Psoas muscle (tissue), 8 donors: Measurements from ENCODE around the gene KIF6. TPM values are rescaled to one million over a fixed set of nuclear protein-coding genes. Genes with fewer than 3 reads are reported as not detected.

ENCODE experiments used
- ATAC-seq, 4 donors: fragments of 200-7000 bp; cut with Tn5 transposase; one replicate each; pipeline ENCODE4 v1.9.1; 2020; ENCODE audit warnings: moderate library complexity in 3 of 4, mild to moderate bottlenecking in 2 of 4
- DNase-seq, 2 donors: peaks; one replicate each; pipeline ENCODE4 v3.0.0-alpha.2; 2020
- H3K27ac ChIP-seq: fragments of 200-600 bp; one replicate; pipeline ENCODE4 v1.8.0; 2022
- H3K27me3 ChIP-seq, 3 donors: fragments of 200-600 bp in 1 of 3; one replicate each; pipeline versions ENCODE4 v1.6.1 to v1.8.0; 2013 to 2022; ENCODE audit warnings: low read length in 2 of 3, mild to moderate bottlenecking in 2 of 3, moderate library complexity in 1 of 3; ENCODE audit not compliant: insufficient read depth in 3 of 3
- H3K36me3 ChIP-seq, 2 donors: fragments of 200-600 bp in 1 of 2; one replicate each; pipeline versions ENCODE4 v1.6.1 to v1.8.0; 2013 to 2022; ENCODE audit warnings: low read depth in 1 of 2, mild to moderate bottlenecking in 1 of 2, moderate library complexity in 1 of 2; ENCODE audit not compliant: insufficient read depth in 1 of 2
- H3K4me1 ChIP-seq: fragments of 200-600 bp; one replicate; pipeline ENCODE4 v1.8.0; 2022
- H3K4me3 ChIP-seq: fragments of 200-600 bp; one replicate; pipeline ENCODE4 v1.8.0; 2022; ENCODE audit warnings: mild to moderate bottlenecking
- H3K9me3 ChIP-seq: fragments of 200-600 bp; one replicate; pipeline ENCODE4 v1.8.0; 2022
- CTCF ChIP-seq: fragments of 200-600 bp; IDR thresholded peaks from one replicate; pipeline ENCODE4 v1.8.0; 2022; ENCODE audit warnings: antibody characterized with exemption
- WGBS, 3 donors: extraction: QIAGEN DNeasy Blood & Tissue Kit; methylation state at CpG; one replicate each; pipeline versions ENCODE4 v1.1.6 to v1.1.7; 2013; 5-methylcytosine and 5-hydroxymethylcytosine counted together
- intact Hi-C, 2 donors: fragments of 100-400 bp; cut with DNase I; formaldehyde crosslinking; loops; one replicate each; pipeline versions ENCODE4 v1.11.0 to v1.14.2; 2022
- polyA plus RNA-seq, 3 donors: library from polyadenylated mRNA; stranded (reverse); fragments of 200-250 nt; gene quantifications; one replicate each; pipeline ENCODE4 v1.2.3, GENCODE V29; 2013
- total RNA-seq, 4 donors: library from RNA; stranded (reverse); fragmentation: NEBNext Ultra II Directional in 2 of 4; extraction: Animal tissue kit (Norgen Biotek cat#: 25700) in 2 of 4; gene quantifications; one replicate each; pipeline versions ENCODE4 v1.2.1 to v1.2.4, GENCODE V29; 2021 to 2023
- donor health status: healthy with polysubstance abuse.
- donor health status: DM: no; HTN: no; CAD: no; lungs with moderate emphysema.
- donor health status: Bipolar disorder and iron deficiency.
- donor health status: healthy.
- donor health status: DM: yes; HTN: yes; CAD: no.
- donor health status: DM: no; HTN: no; CAD: no.
- donor health status: DM: no; HTN: no; CAD: no.
- donor health status: DM: yes; HTN: yes; CAD: no.

KIF6 gene
- total and polyA plus RNA-seq, 7 donors: 0.03 to 0.17 (median 0.09) TPM; not detected in 2

- no peak for TF ChIP-seq CTCF
- ATAC-seq (no peak), DNase-seq (no peak)
- Histone ChIP-seq H3K36me3 (no peaks in the 10 kb centered on the region), H3K9me3 (no peaks in the 10 kb centered on the region), H3K27ac (no peak overlapping the region), H3K4me1 (no peaks in the 10 kb centered on the region), H3K4me3 (no peak overlapping the region), H3K27me3 (no peaks in the 10 kb centered on the region)
- WGBS, 3 donors: 57 to 78% (median 64%) methylated on average over 6 of the region's 6 CpGs
- intact Hi-C loops: no loop called here
Observed at GRCh38 chr6:39577446-39578165, 147.6 kb downstream of the KIF6 start.

- no peaks in the 10 kb centered on the region for H3K4me1 ChIP-seq
- no peak for ATAC-seq
- no peak for TF ChIP-seq CTCF
- intact Hi-C loops: no loop called here
- H3K4me3 ChIP-seq: no peak overlapping the region
- DNase-seq: no peak
- H3K36me3 ChIP-seq: no peaks in the 10 kb centered on the region
- 75 to 81% (median 79%) methylated on average over 4 of the region's 4 CpGs for WGBS, 3 donors
- no peak overlapping the region for H3K27ac ChIP-seq
- H3K27me3 ChIP-seq: no peaks in the 10 kb centered on the region
- H3K9me3 ChIP-seq: no peaks in the 10 kb centered on the region
Observed at GRCh38 chr6:39576556-39577303, 148.5 kb downstream of the KIF6 start.

- 76 to 85% (median 79%) methylated on average over 3 to 7 of the region's 7 CpGs for WGBS, 3 donors
Observed at GRCh38 chr6:39574991-39575390, 150.2 kb downstream of the KIF6 start.

GRCh38 chr6:39573541-39573940 is 151.7 kb downstream of the KIF6 start:
- WGBS, 3 donors: 55 to 66% (median 61%) methylated on average over 3 of the region's 3 CpGs
- intact Hi-C loops: no loop called here

More at GRCh38 chr6:39574991-39575390, 150.2 kb downstream of the KIF6 start:
- TF ChIP-seq CTCF: no peak
- ATAC-seq: no peak
- no peaks in the 10 kb centered on the region for H3K4me1 ChIP-seq
- no peak for DNase-seq
- H3K27me3 ChIP-seq: no peaks in the 10 kb centered on the region
- no peaks in the 10 kb centered on the region for H3K9me3 ChIP-seq
- no peaks in the 10 kb centered on the region for H3K36me3 ChIP-seq
- no peak overlapping the region for H3K27ac ChIP-seq
- intact Hi-C loops: no loop called here
- no peak overlapping the region for H3K4me3 ChIP-seq

More at GRCh38 chr6:39573541-39573940, 151.7 kb downstream of the KIF6 start:
- no peak for DNase-seq
- Histone ChIP-seq H3K27ac (no peak overlapping the region), H3K9me3 (no peaks in the 10 kb centered on the region), H3K4me3 (no peak overlapping the region), H3K36me3 (no peaks in the 10 kb centered on the region), H3K4me1 (no peaks in the 10 kb centered on the region), H3K27me3 (no peaks in the 10 kb centered on the region)
- ATAC-seq: no peak
- no peak for TF ChIP-seq CTCF
